HCT116 (cell line): Measurements from ENCODE around the gene VIPR2. TPM values are rescaled to one million over a fixed set of nuclear protein-coding genes. Genes with fewer than 3 reads are reported as not detected.

ENCODE experiments used
- ATAC-seq: fragments of 200-7000 bp; cut with Tn5 transposase; 2 replicates; pipeline ENCODE4 v1.9.1; 2020; ENCODE audit warnings: mild to moderate bottlenecking, moderate library complexity
- BruUV-seq: library from RNA; stranded (reverse); fragments of 400-500 nt; replicated peaks from 2 replicates; lab custom pipeline; 2021; lab: Mats Ljungman, UMichigan
- CTCF ChIA-PET: fragments of 300-600 bp; sonication (Branson Sonifier 250); formaldehyde crosslinking; loops from one replicate; lab custom pipeline; 2021; ENCODE audit warnings: antibody characterized with exemption; lab: Charles Lee
- POLR2A ChIA-PET: fragments of 300-600, 350-600 bp; sonication (Branson Sonifier 250); formaldehyde crosslinking; loops from one replicate; lab custom pipeline; 2021; ENCODE audit warnings: antibody characterized with exemption; lab: Charles Lee
- RAD21 ChIA-PET, 2 experiments: fragments of 300-600 bp; sonication (Branson Sonifier 250); formaldehyde crosslinking; loops; one replicate each; lab custom pipeline; 2023; ENCODE audit warnings: low total read pairs in 2 of 2; ENCODE audit not compliant: uncharacterized antibody in 2 of 2, unreplicated experiment in 2 of 2, low non-redundant PET in 1 of 2; lab: Charles Lee
- DNase-seq: peaks from one replicate; pipeline ENCODE4 v3.0.0-alpha.2; 2010; ENCODE audit warnings: low read depth, low spot score
- H2AFZ ChIP-seq: fragments of 200-600 bp; shearing (Covaris generic), sonication (generic); 2 replicates; pipeline ENCODE4 v1.6.1; 2017; ENCODE audit warnings: low read depth, mixed run types, mixed read lengths, antibody characterized with exemption, low read length; ENCODE audit not compliant: poor library complexity, severe bottlenecking
- H3K27ac ChIP-seq: 2 replicates; pipeline ENCODE4 v1.5.1; 2012; ENCODE audit warnings: low read depth, low read length
- H3K27me3 ChIP-seq: fragments of 200-600 bp; sonication (generic); 2 replicates; pipeline ENCODE4 v1.6.1; 2016; ENCODE audit warnings: mixed run types, low read length, mixed read lengths; ENCODE audit not compliant: insufficient read depth
- H3K36me3 ChIP-seq, 2 experiments: fragments of 200-500 bp in 1 of 2; fragments of 200-600 bp in 1 of 2; sonication (Bioruptor generic) in 1 of 2; sonication (generic) in 1 of 2; 2 replicates each; pipeline versions ENCODE4 v1.5.1 to v1.6.1; 2014 to 2016; ENCODE audit warnings: low read length in 2 of 2, inconsistent platforms in 1 of 2, mixed read lengths in 1 of 2, mixed run types in 1 of 2; ENCODE audit not compliant: insufficient read depth in 2 of 2, control insufficient read depth in 1 of 2
- H3K4me1 ChIP-seq, 2 experiments: fragments of 200-600 bp in 1 of 2; sonication (generic) in 1 of 2; 2 replicates each; pipeline versions ENCODE4 v1.5.1 to v1.6.1; 2012 to 2017; ENCODE audit warnings: low read length in 2 of 2, inconsistent platforms in 1 of 2, mild to moderate bottlenecking in 1 of 2, mixed read lengths in 1 of 2, mixed run types in 1 of 2, moderate library complexity in 1 of 2; ENCODE audit not compliant: insufficient read depth in 2 of 2, control insufficient read depth in 1 of 2
- H3K4me2 ChIP-seq: fragments of 200-600 bp; sonication (generic); 2 replicates; pipeline ENCODE4 v1.6.1; 2017; ENCODE audit warnings: mixed run types, low read length, mixed read lengths
- H3K4me3 ChIP-seq, 2 experiments: fragments of 200-600 bp in 1 of 2; sonication (generic) in 1 of 2; replicated peaks in 1 of 2; 2 replicates each; pipeline ENCODE4 v1.5.1; 2011 to 2016; ENCODE audit warnings: low read length in 2 of 2, control low read depth in 1 of 2, low read depth in 1 of 2, mild to moderate bottlenecking in 1 of 2, mixed read lengths in 1 of 2, mixed run types in 1 of 2
- H3K79me2 ChIP-seq: fragments of 200-600 bp; sonication (generic); 2 replicates; pipeline ENCODE4 v1.6.1; 2017; ENCODE audit warnings: mild to moderate bottlenecking, mixed run types, low read length, moderate library complexity, mixed read lengths; ENCODE audit not compliant: insufficient read depth
- H3K9ac ChIP-seq: fragments of 200-600 bp; sonication (generic); 2 replicates; pipeline ENCODE4 v1.6.1; 2016; ENCODE audit warnings: low read length, mixed read lengths
- H3K9me2 ChIP-seq: fragments of 200-600 bp; sonication (generic), shearing (Covaris generic); 2 replicates; pipeline ENCODE4 v1.6.1; 2017; ENCODE audit warnings: mixed run types, mild to moderate bottlenecking, moderate library complexity; ENCODE audit not compliant: insufficient read depth
- H3K9me3 ChIP-seq, 2 experiments: fragments of 200-500 bp in 1 of 2; fragments of 200-600 bp in 1 of 2; sonication (Bioruptor generic) in 1 of 2; sonication (generic) in 1 of 2; 2 replicates each; pipeline ENCODE4 v1.6.1; 2014 to 2017; ENCODE audit warnings: low read length in 2 of 2, mixed read lengths in 2 of 2, inconsistent platforms in 1 of 2, low read depth in 1 of 2, mild to moderate bottlenecking in 1 of 2, mixed run types in 1 of 2, moderate library complexity in 1 of 2; ENCODE audit not compliant: control insufficient read depth in 1 of 2, insufficient read depth in 1 of 2
- H4K20me1 ChIP-seq: fragments of 200-600 bp; sonication (generic), shearing (Covaris generic); 2 replicates; pipeline ENCODE4 v1.6.1; 2017; ENCODE audit warnings: mixed run types, mild to moderate bottlenecking, moderate library complexity; ENCODE audit not compliant: insufficient read depth
- CBX3 ChIP-seq: IDR thresholded peaks from 2 replicates; pipeline ENCODE4 v1.6.1; 2012; ENCODE audit warnings: low read depth
- CEBPB ChIP-seq: IDR thresholded peaks from 2 replicates; pipeline ENCODE4 v1.6.1; 2012; ENCODE audit warnings: low read depth
- ELF1 ChIP-seq: IDR thresholded peaks from 2 replicates; pipeline ENCODE4 v1.6.1; 2012; ENCODE audit warnings: low read depth, borderline replicate concordance
- EZH2 ChIP-seq: fragments of 200-600 bp; sonication (generic); IDR thresholded peaks from 2 replicates; pipeline ENCODE4 v1.6.1; 2017; ENCODE audit warnings: antibody characterized with exemption, mixed run types
- EZH2phosphoT487 ChIP-seq: fragments of 200-600 bp; IDR thresholded peaks from 2 replicates; pipeline ENCODE4 v1.6.1; 2018; ENCODE audit warnings: antibody characterized with exemption, borderline replicate concordance
- FOSL1 ChIP-seq: IDR thresholded peaks from 2 replicates; pipeline ENCODE4 v1.6.1; 2012; ENCODE audit warnings: low read depth
- JUND ChIP-seq: IDR thresholded peaks from 2 replicates; pipeline ENCODE4 v1.6.1; 2012
- MAX ChIP-seq: IDR thresholded peaks from 2 replicates; pipeline ENCODE4 v1.6.1; 2012
- POLR2A ChIP-seq: IDR thresholded peaks from 2 replicates; pipeline ENCODE4 v1.7.0; 2011; ENCODE audit warnings: borderline replicate concordance; ENCODE audit not compliant: insufficient read depth, insufficient read length; ENCODE audit errors: extremely low read depth
- POLR2AphosphoS5 ChIP-seq: IDR thresholded peaks from 2 replicates; pipeline ENCODE4 v1.6.1; 2011; ENCODE audit warnings: mild to moderate bottlenecking, low read depth, low read length, moderate library complexity
- SP1 ChIP-seq: IDR thresholded peaks from 2 replicates; pipeline ENCODE4 v1.6.1; 2012; ENCODE audit warnings: low read depth
- SRF ChIP-seq: IDR thresholded peaks from 2 replicates; pipeline ENCODE4 v1.6.1; 2012; ENCODE audit warnings: low read depth
- YY1 ChIP-seq: IDR thresholded peaks from 2 replicates; pipeline ENCODE4 v1.6.1; 2011; ENCODE audit warnings: low read length, low read depth, moderate library complexity, mild to moderate bottlenecking; ENCODE audit not compliant: insufficient replicate concordance; ENCODE audit errors: extremely low read depth
- ZFX ChIP-seq: fragments of 450-650 bp; IDR thresholded peaks from 2 replicates; pipeline ENCODE4 v1.6.1; 2017
- ZNF274 ChIP-seq: fragments of 200-500 bp; sonication (Bioruptor generic); IDR thresholded peaks from 2 replicates; pipeline ENCODE4 v1.6.1; 2014; ENCODE audit warnings: mild to moderate bottlenecking, low read depth, low read length, inconsistent platforms
- intact Hi-C: fragments of 100-400 bp; cut with micrococcal nuclease; formaldehyde crosslinking; loops from 2 replicates; pipeline ENCODE4 v1.10.0; 2022
- total RNA-seq: library from RNA; stranded (reverse); gene quantifications from one replicate; pipeline ENCODE4 v1.2.1, GENCODE V29; 2021; ENCODE audit not compliant: unreplicated experiment
- TF ChIP-seq, protein P1 (sequence below), 3 experiments: fragments of 200-600 bp in 1 of 3; sonication (generic) in 1 of 3; IDR thresholded peaks in 2 of 3; conservative IDR thresholded peaks in 1 of 3; 2 replicates each; pipeline ENCODE4 v1.5.1; 2012 to 2017; ENCODE audit warnings: low read depth in 2 of 3, low read length in 2 of 3, antibody characterized with exemption in 1 of 3, borderline replicate concordance in 1 of 3, control low read depth in 1 of 3, mild to moderate bottlenecking in 1 of 3, mixed read lengths in 1 of 3, mixed run types in 1 of 3, moderate library complexity in 1 of 3; ENCODE audit not compliant: insufficient read depth in 1 of 3

The VIPR2 gene
- total RNA-seq, 1 experiment from 2014 or later = 0.10 TPM

- BruUV-seq = no TSS peak
- intact Hi-C loops = no loop called here
- H3K9ac ChIP-seq = no peak overlapping the region
- H2AFZ ChIP-seq = no peak overlapping the region
- POLR2A ChIA-PET = no interaction called here
- DNase-seq = no peak
- no peaks in the 10 kb centered on the region for H3K9me2 ChIP-seq
- RAD21 ChIA-PET = no interaction called here
- no peak overlapping the region for H3K4me2 ChIP-seq
- H4K20me1 ChIP-seq = no peaks in the 10 kb centered on the region
- H3K27ac ChIP-seq = no peak overlapping the region
- CTCF ChIA-PET = no interaction called here
- H3K9me3 ChIP-seq = no peaks in the 10 kb centered on the region
- TF ChIP-seq ZNF274 (no peak), YY1 (no peak), FOSL1 (no peak), CBX3 (no peak), ZFX (no peak)
- TF ChIP-seq, protein P1, sequence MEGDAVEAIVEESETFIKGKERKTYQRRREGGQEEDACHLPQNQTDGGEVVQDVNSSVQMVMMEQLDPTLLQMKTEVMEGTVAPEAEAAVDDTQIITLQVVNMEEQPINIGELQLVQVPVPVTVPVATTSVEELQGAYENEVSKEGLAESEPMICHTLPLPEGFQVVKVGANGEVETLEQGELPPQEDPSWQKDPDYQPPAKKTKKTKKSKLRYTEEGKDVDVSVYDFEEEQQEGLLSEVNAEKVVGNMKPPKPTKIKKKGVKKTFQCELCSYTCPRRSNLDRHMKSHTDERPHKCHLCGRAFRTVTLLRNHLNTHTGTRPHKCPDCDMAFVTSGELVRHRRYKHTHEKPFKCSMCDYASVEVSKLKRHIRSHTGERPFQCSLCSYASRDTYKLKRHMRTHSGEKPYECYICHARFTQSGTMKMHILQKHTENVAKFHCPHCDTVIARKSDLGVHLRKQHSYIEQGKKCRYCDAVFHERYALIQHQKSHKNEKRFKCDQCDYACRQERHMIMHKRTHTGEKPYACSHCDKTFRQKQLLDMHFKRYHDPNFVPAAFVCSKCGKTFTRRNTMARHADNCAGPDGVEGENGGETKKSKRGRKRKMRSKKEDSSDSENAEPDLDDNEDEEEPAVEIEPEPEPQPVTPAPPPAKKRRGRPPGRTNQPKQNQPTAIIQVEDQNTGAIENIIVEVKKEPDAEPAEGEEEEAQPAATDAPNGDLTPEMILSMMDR (IDR thresholded peaks at IDR 0.05 in 2 of 3, conservative IDR thresholded peaks at IDR 0.05 in 1 of 3; ENCODE audit: borderline replicate concordance in 1 of 3, insufficient read depth in 1 of 3, low read depth in 2 of 3, low read length in 2 of 3) = no peak
- H3K4me3 ChIP-seq = no peak overlapping the region
- H3K36me3 ChIP-seq = no peaks in the 10 kb centered on the region
- no peaks in the 10 kb centered on the region for H3K79me2 ChIP-seq
- H3K4me1 ChIP-seq = no peaks in the 10 kb centered on the region
- H3K27me3 ChIP-seq = no peaks in the 10 kb centered on the region
- no peak for ATAC-seq
Measured at GRCh38 chr7:159179241-159179640, 34.6 kb upstream of the VIPR2 start.

DNA sequence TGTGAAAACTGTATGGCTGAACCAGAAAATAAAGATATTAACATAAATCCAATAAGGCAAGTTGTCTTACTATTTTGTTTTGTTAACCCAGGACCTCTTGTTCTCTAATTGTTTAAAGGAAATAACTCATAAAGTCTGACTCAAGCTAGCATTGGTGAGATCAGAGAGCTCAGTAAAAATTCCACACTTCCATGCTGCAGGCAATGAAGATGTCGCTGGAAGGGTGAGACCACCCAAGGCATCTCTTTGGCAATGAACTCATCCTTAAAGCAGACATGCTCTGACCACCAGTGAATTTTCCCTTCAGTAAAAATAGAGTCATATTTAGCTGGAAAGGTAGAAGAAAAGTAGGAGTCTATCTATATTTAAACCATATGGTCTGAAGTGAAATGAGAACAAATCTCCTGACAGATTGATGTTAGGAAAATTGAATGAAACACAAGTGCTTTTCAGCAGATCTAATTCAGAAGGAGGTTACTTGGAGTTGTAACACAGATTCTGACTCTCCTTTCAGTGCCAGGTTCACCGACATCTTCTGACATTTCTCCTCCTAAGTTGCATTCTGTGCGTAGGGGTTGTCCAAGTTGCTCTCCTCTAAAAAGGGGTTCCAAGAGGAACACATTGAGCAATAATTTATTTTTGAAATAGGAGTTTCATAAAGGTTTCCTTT, 32.8 kb upstream of the VIPR2 start:
- CTCF ChIA-PET = no interaction called here
- Histone ChIP-seq H3K27ac (no peak overlapping the region), H3K4me2 (no peak overlapping the region), H3K27me3 (no peaks in the 10 kb centered on the region), H3K4me3 (no peak overlapping the region), H3K9me3 (no peaks in the 10 kb centered on the region), H3K79me2 (no peaks in the 10 kb centered on the region), H3K9ac (no peak overlapping the region), H3K36me3 (no peaks in the 10 kb centered on the region), H4K20me1 (no peaks in the 10 kb centered on the region), H2AFZ (no peak overlapping the region), H3K9me2 (no peaks in the 10 kb centered on the region), H3K4me1 (no peaks in the 10 kb centered on the region)
- no peak for ATAC-seq
- intact Hi-C loops = no loop called here
- RAD21 ChIA-PET = no interaction called here
- POLR2A ChIA-PET = no interaction called here
- no peak for DNase-seq
- no TSS peak for BruUV-seq
- no peak for TF ChIP-seq POLR2A
- no peak for TF ChIP-seq ELF1
- no peak for TF ChIP-seq JUND
- no peak for TF ChIP-seq MAX
- TF ChIP-seq, protein P1 (IDR thresholded peaks at IDR 0.05 in 2 of 3, conservative IDR thresholded peaks at IDR 0.05 in 1 of 3; ENCODE audit: borderline replicate concordance in 1 of 3, insufficient read depth in 1 of 3, low read depth in 2 of 3, low read length in 2 of 3) = no peak
- TF ChIP-seq EZH2 = no peak
- no peak for TF ChIP-seq EZH2phosphoT487
- no peak for TF ChIP-seq POLR2AphosphoS5
- no peak for TF ChIP-seq CEBPB
- TF ChIP-seq ZFX = no peak
- no peak for TF ChIP-seq CBX3
- TF ChIP-seq YY1 = no peak
- TF ChIP-seq SRF = no peak
- TF ChIP-seq SP1 = no peak
